Activated CD8-positive, alpha-beta memory T cell treated with anti-CD3 and anti-CD28 coated beads for 36 hours (primary cell): ENCODE results near the gene VPS41. TPM values are rescaled to one million over a fixed set of nuclear protein-coding genes. Genes with fewer than 3 reads are reported as not detected.
"Not testable (repeated sequence)": the region's sequence is repeated elsewhere in the genome, so short reads cannot be mapped to it uniquely, and the experiment has no call there.

ENCODE experiments used
- CTCF ChIA-PET: fragments of 350-600 bp; sonication (Branson Sonifier 250); formaldehyde crosslinking; loops from one replicate; lab custom pipeline; 2021; ENCODE audit warnings: antibody characterized with exemption; lab: Charles Lee
- POLR2A ChIA-PET: fragments of 350-600 bp; sonication (Branson Sonifier 250); formaldehyde crosslinking; loops from one replicate; lab custom pipeline; 2021; ENCODE audit warnings: antibody characterized with exemption; lab: Charles Lee
- total RNA-seq, 2 experiments: library from RNA; stranded (reverse); gene quantifications; one replicate each; pipeline ENCODE4 v1.2.3, GENCODE V29; 2021

The VPS41 gene
- 10 to 100 TPM; 67.6 to 72.3 TPM for total RNA-seq

- CTCF ChIA-PET: no interaction called here
- POLR2A ChIA-PET: no interaction called here
Measured at GRCh38 chr7:38908759-38909335, at the start of gene VPS41. TSS of gene VPS41 (minus strand) at chr7:38909191. CDS start at chr7:38909174, 17 bp downstream.

GRCh38 chr7:38955892-38956291 lies 46.9 kb upstream of the VPS41 start:
- ChIA-PET POLR2A (no interaction called here), CTCF (no interaction called here)

GRCh38 chr7:38953971-38954370 lies 45.0 kb upstream of the VPS41 start:
- ChIA-PET CTCF (no interaction called here), POLR2A (no interaction called here)

- ChIA-PET POLR2A (no interaction called here), CTCF (no interaction called here)
Measured at GRCh38 chr7:38953227-38953626, 44.2 kb upstream of the VPS41 start.

GRCh38 chr7:38951213-38951612 lies 42.2 kb upstream of the VPS41 start:
- CTCF ChIA-PET: interaction anchor here (0.5 kb wide), 1 partner anchor 16 kb away, joined by 3 read pairs; no protein-coding TSS in a partner anchor
- POLR2A ChIA-PET: no interaction called here

- CTCF ChIA-PET: no interaction called here
- POLR2A ChIA-PET: no interaction called here
Measured at GRCh38 chr7:38950309-38950708, 41.3 kb upstream of the VPS41 start.

GRCh38 chr7:38947541-38947940 lies 38.5 kb upstream of the VPS41 start:
- CTCF ChIA-PET, POLR2A ChIA-PET: not testable (repeated sequence)

- CTCF ChIA-PET: no interaction called here
Measured at GRCh38 chr7:38942431-38943051, 33.5 kb upstream of the VPS41 start.

GRCh38 chr7:38940774-38941173 lies 31.8 kb upstream of the VPS41 start:
- POLR2A ChIA-PET: no interaction called here
- CTCF ChIA-PET: no interaction called here

More at GRCh38 chr7:38942431-38943051, 33.5 kb upstream of the VPS41 start:
- POLR2A ChIA-PET: no interaction called here

GRCh38 chr7:38938589-38938988 lies 29.6 kb upstream of the VPS41 start:
- ChIA-PET POLR2A (no interaction called here), CTCF (no interaction called here)

GRCh38 chr7:38938001-38938485 lies 29.1 kb upstream of the VPS41 start:
- ChIA-PET CTCF (no interaction called here), POLR2A (no interaction called here)

- CTCF ChIA-PET: no interaction called here
- POLR2A ChIA-PET: no interaction called here
Measured at GRCh38 chr7:38936641-38937040, 27.6 kb upstream of the VPS41 start.

- ChIA-PET CTCF (no interaction called here), POLR2A (no interaction called here)
Measured at GRCh38 chr7:38934536-38934935, 25.5 kb upstream of the VPS41 start.

- ChIA-PET CTCF (no interaction called here), POLR2A (no interaction called here)
Measured at GRCh38 chr7:38934051-38934450, 25.1 kb upstream of the VPS41 start.

- ChIA-PET CTCF (interaction anchor here (0.6 kb wide), 1 partner anchor 18 kb away, joined by 3 read pairs; no protein-coding TSS in a partner anchor), POLR2A (no interaction called here)
Measured at GRCh38 chr7:38932509-38933168, 23.6 kb upstream of the VPS41 start.

GRCh38 chr7:38929460-38930171 lies 20.6 kb upstream of the VPS41 start:
- POLR2A ChIA-PET: no interaction called here
- CTCF ChIA-PET: no interaction called here

- ChIA-PET POLR2A (no interaction called here), CTCF (no interaction called here)
Measured at GRCh38 chr7:38928506-38928905, 19.5 kb upstream of the VPS41 start.

GRCh38 chr7:38927751-38928150 lies 18.8 kb upstream of the VPS41 start:
- ChIA-PET CTCF (no interaction called here), POLR2A (no interaction called here)

- CTCF ChIA-PET: no interaction called here
- POLR2A ChIA-PET: no interaction called here
Measured at GRCh38 chr7:38920731-38921130, 11.7 kb upstream of the VPS41 start.

GRCh38 chr7:38916396-38916795 lies 7.4 kb upstream of the VPS41 start:
- ChIA-PET CTCF (no interaction called here), POLR2A (no interaction called here)
